Psoas muscle (tissue), 8 donors: ENCODE data around the gene TCERG1L. TPM values are rescaled to one million over a fixed set of nuclear protein-coding genes. Genes with fewer than 3 reads are reported as not detected.

Source experiments
- ATAC-seq, 4 donors: fragments of 200-7000 bp; cut with Tn5 transposase; one replicate each; pipeline ENCODE4 v1.9.1; 2020; ENCODE audit warnings: moderate library complexity in 3 of 4, mild to moderate bottlenecking in 2 of 4
- DNase-seq, 2 donors: peaks; one replicate each; pipeline ENCODE4 v3.0.0-alpha.2; 2020
- H3K27ac ChIP-seq: fragments of 200-600 bp; one replicate; pipeline ENCODE4 v1.8.0; 2022
- H3K27me3 ChIP-seq, 3 donors: fragments of 200-600 bp in 1 of 3; one replicate each; pipeline versions ENCODE4 v1.6.1 to v1.8.0; 2013 to 2022; ENCODE audit warnings: low read length in 2 of 3, mild to moderate bottlenecking in 2 of 3, moderate library complexity in 1 of 3; ENCODE audit not compliant: insufficient read depth in 3 of 3
- H3K36me3 ChIP-seq, 2 donors: fragments of 200-600 bp in 1 of 2; one replicate each; pipeline versions ENCODE4 v1.6.1 to v1.8.0; 2013 to 2022; ENCODE audit warnings: low read depth in 1 of 2, mild to moderate bottlenecking in 1 of 2, moderate library complexity in 1 of 2; ENCODE audit not compliant: insufficient read depth in 1 of 2
- H3K4me1 ChIP-seq: fragments of 200-600 bp; one replicate; pipeline ENCODE4 v1.8.0; 2022
- H3K4me3 ChIP-seq: fragments of 200-600 bp; one replicate; pipeline ENCODE4 v1.8.0; 2022; ENCODE audit warnings: mild to moderate bottlenecking
- H3K9me3 ChIP-seq: fragments of 200-600 bp; one replicate; pipeline ENCODE4 v1.8.0; 2022
- WGBS, 3 donors: extraction: QIAGEN DNeasy Blood & Tissue Kit; methylation state at CpG; one replicate each; pipeline versions ENCODE4 v1.1.6 to v1.1.7; 2013; 5-methylcytosine and 5-hydroxymethylcytosine counted together
- intact Hi-C, 2 donors: fragments of 100-400 bp; cut with DNase I; formaldehyde crosslinking; loops; one replicate each; pipeline versions ENCODE4 v1.11.0 to v1.14.2; 2022
- polyA plus RNA-seq, 3 donors: library from polyadenylated mRNA; stranded (reverse); fragments of 200-250 nt; gene quantifications; one replicate each; pipeline ENCODE4 v1.2.3, GENCODE V29; 2013
- total RNA-seq, 4 donors: library from RNA; stranded (reverse); fragmentation: NEBNext Ultra II Directional in 2 of 4; extraction: Animal tissue kit (Norgen Biotek cat#: 25700) in 2 of 4; gene quantifications; one replicate each; pipeline versions ENCODE4 v1.2.1 to v1.2.4, GENCODE V29; 2021 to 2023
- TF ChIP-seq, protein P1 (sequence below): fragments of 200-600 bp; IDR thresholded peaks from one replicate; pipeline ENCODE4 v1.8.0; 2022; ENCODE audit warnings: antibody characterized with exemption
- donor health status: healthy with polysubstance abuse.
- donor health status: DM: no; HTN: no; CAD: no; lungs with moderate emphysema.
- donor health status: Bipolar disorder and iron deficiency.
- donor health status: healthy.
- donor health status: DM: yes; HTN: yes; CAD: no.
- donor health status: DM: no; HTN: no; CAD: no.
- donor health status: DM: no; HTN: no; CAD: no.
- donor health status: DM: yes; HTN: yes; CAD: no.

The TCERG1L gene
- total and polyA plus RNA-seq, 7 donors, result 0.01 TPM; not detected in 6

GRCh38 chr10:131355056-131355455, 43.5 kb upstream of the TCERG1L start:
- H3K4me3 ChIP-seq, result no peak overlapping the region
- no peaks in the 10 kb centered on the region for H3K9me3 ChIP-seq
- H3K27me3 ChIP-seq, result peaks cover 0 to 4% (median 0%) of the 10 kb centered on the region in 3 donors
- H3K27ac ChIP-seq, result no peak overlapping the region
- H3K4me1 ChIP-seq, result no peaks in the 10 kb centered on the region
- DNase-seq (no peak), ATAC-seq (no peak)
- no peaks in the 10 kb centered on the region for H3K36me3 ChIP-seq
- TF ChIP-seq, protein P1, sequence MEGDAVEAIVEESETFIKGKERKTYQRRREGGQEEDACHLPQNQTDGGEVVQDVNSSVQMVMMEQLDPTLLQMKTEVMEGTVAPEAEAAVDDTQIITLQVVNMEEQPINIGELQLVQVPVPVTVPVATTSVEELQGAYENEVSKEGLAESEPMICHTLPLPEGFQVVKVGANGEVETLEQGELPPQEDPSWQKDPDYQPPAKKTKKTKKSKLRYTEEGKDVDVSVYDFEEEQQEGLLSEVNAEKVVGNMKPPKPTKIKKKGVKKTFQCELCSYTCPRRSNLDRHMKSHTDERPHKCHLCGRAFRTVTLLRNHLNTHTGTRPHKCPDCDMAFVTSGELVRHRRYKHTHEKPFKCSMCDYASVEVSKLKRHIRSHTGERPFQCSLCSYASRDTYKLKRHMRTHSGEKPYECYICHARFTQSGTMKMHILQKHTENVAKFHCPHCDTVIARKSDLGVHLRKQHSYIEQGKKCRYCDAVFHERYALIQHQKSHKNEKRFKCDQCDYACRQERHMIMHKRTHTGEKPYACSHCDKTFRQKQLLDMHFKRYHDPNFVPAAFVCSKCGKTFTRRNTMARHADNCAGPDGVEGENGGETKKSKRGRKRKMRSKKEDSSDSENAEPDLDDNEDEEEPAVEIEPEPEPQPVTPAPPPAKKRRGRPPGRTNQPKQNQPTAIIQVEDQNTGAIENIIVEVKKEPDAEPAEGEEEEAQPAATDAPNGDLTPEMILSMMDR, result no peak
- WGBS, 3 donors, result 80 to 84% (median 83%) methylated on average over 8 of the region's 8 CpGs
- intact Hi-C loops, result no loop called here

- no peaks in the 10 kb centered on the region for H3K36me3 ChIP-seq
- intact Hi-C loops, result no loop called here
- no peak overlapping the region for H3K4me3 ChIP-seq
- no peak for DNase-seq
- no peak for ATAC-seq
- H3K9me3 ChIP-seq, result no peaks in the 10 kb centered on the region
- TF ChIP-seq, protein P1, result no peak
- no peak overlapping the region for H3K27ac ChIP-seq
- peaks cover 0 to 4% (median 0%) of the 10 kb centered on the region in 3 donors for H3K27me3 ChIP-seq
- no peaks in the 10 kb centered on the region for H3K4me1 ChIP-seq
- 43 to 50% (median 50%) methylated on average over 9 of the region's 9 CpGs for WGBS, 3 donors
Observed at GRCh38 chr10:131354380-131354779, 42.9 kb upstream of the TCERG1L start.

DNA sequence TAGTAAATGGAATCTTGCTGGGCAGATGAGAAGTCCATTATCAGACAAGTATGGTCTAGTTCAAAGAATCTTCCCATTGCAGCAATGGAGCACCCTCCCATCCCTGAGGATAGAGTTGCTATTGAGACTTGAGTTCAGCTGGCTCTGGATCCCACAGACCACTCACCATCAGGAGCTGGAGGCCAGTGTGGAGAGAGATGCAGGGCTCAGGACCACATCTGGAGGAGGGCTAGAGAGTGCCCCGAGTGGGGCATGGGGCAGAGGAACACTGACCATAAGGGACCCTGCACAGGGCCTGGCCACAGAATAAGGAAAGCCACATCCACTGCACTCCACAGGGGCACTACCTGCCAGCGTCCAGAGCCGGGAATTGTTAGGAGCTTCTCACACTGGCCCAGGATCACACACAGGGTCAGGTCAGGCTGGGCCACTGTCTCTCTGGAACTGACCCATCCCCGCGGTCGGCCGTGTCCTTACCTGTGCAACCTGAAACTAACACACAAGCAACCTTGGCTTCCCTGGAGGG, 41.3 kb upstream of the TCERG1L start:
- Histone ChIP-seq H3K27ac (no peak overlapping the region), H3K9me3 (no peaks in the 10 kb centered on the region), H3K27me3 (peaks cover 0 to 6% (median 0%) of the 10 kb centered on the region in 3 donors), H3K4me1 (no peaks in the 10 kb centered on the region), H3K36me3 (no peaks in the 10 kb centered on the region), H3K4me3 (no peak overlapping the region)
- no peak for ATAC-seq
- no peak for DNase-seq
- intact Hi-C loops, result no loop called here
- WGBS, 3 donors, result 83 to 88% (median 85%) methylated on average over 7 of the region's 7 CpGs
- TF ChIP-seq, protein P1, result no peak

DNA sequence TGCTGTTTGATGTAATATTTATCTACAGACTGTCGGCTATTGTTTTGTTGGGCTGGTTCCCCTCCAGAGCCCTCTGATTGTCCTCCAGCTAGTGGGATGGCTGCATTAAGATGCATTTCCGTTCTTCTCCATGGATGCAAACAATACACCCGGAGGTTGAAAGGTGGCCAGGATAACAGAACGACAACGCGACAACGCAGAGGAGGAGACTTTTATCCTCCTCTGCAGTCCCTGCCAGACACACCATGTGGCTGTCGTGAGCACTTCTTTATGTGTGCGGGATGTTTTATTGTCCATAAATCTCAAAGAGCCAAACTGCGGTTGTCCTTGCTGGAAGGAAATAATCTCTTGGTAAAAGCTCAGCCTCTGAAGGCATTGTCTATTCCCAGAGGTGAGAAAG, 39.1 kb upstream of the TCERG1L start:
- no peaks in the 10 kb centered on the region for H3K9me3 ChIP-seq
- no peak overlapping the region for H3K27ac ChIP-seq
- 49 to 58% (median 51%) methylated on average over 10 of the region's 10 CpGs for WGBS, 3 donors
- H3K27me3 ChIP-seq, result peaks cover 0 to 3% (median 0%) of the 10 kb centered on the region in 3 donors
- H3K4me3 ChIP-seq, result no peak overlapping the region
- no peak for DNase-seq
- intact Hi-C loops, result no loop called here
- no peaks in the 10 kb centered on the region for H3K4me1 ChIP-seq
- no peaks in the 10 kb centered on the region for H3K36me3 ChIP-seq
- no peak for ATAC-seq
- TF ChIP-seq, protein P1, result no peak

- H3K36me3 ChIP-seq, result no peaks in the 10 kb centered on the region
- H3K9me3 ChIP-seq, result no peaks in the 10 kb centered on the region
- TF ChIP-seq, protein P1, result no peak
- H3K4me1 ChIP-seq, result no peaks in the 10 kb centered on the region
- DNase-seq, result no peak
- WGBS, 3 donors, result 43 to 49% (median 45%) methylated on average over 5 of the region's 5 CpGs
- no peak overlapping the region for H3K27ac ChIP-seq
- H3K27me3 ChIP-seq, result peaks cover 0 to 2% (median 0%) of the 10 kb centered on the region in 3 donors
- H3K4me3 ChIP-seq, result no peak overlapping the region
- ATAC-seq, result no peak
- intact Hi-C loops, result no loop called here
Observed at GRCh38 chr10:131350245-131350644, 38.7 kb upstream of the TCERG1L start.
